Liver (tissue), 9 donors: ENCODE results near the gene LPP. TPM values are rescaled to one million over a fixed set of nuclear protein-coding genes. Genes with fewer than 3 reads are reported as not detected.

Experiments
- DNase-seq: peaks from one replicate; pipeline ENCODE4 v3.0.0-alpha.2; 2017; ENCODE audit warnings: low spot score
- H3K27ac ChIP-seq, 2 donors: one replicate each; pipeline ENCODE4 v1.7.0; 2013; ENCODE audit warnings: inconsistent platforms in 2 of 2, low read length in 2 of 2, control low read depth in 1 of 2, low read depth in 1 of 2, mild to moderate bottlenecking in 1 of 2
- H3K27me3 ChIP-seq, 4 donors: one replicate each; pipeline versions ENCODE4 v1.6.1 to v1.7.0; 2013; ENCODE audit warnings: low read length in 3 of 4, inconsistent platforms in 1 of 4, mild to moderate bottlenecking in 1 of 4, moderate library complexity in 1 of 4; ENCODE audit not compliant: control insufficient read depth in 4 of 4, insufficient read depth in 4 of 4
- H3K36me3 ChIP-seq, 4 donors: one replicate each; pipeline versions ENCODE4 v1.6.1 to v1.7.0; 2013; ENCODE audit warnings: low read length in 3 of 4, mild to moderate bottlenecking in 3 of 4, low read depth in 1 of 4, moderate library complexity in 1 of 4; ENCODE audit not compliant: control insufficient read depth in 4 of 4, insufficient read depth in 3 of 4
- H3K4me1 ChIP-seq, 4 donors: one replicate each; pipeline versions ENCODE4 v1.6.1 to v1.7.0; 2013; ENCODE audit warnings: low read length in 3 of 4, mild to moderate bottlenecking in 3 of 4, moderate library complexity in 1 of 4; ENCODE audit not compliant: control insufficient read depth in 4 of 4, insufficient read depth in 4 of 4
- H3K4me3 ChIP-seq, 3 donors: one replicate each; pipeline versions ENCODE4 v1.6.1 to v1.7.0; 2013; ENCODE audit warnings: low read length in 3 of 3, control low read depth in 1 of 3, low read depth in 1 of 3, mild to moderate bottlenecking in 1 of 3
- H3K9ac ChIP-seq, 2 donors: one replicate each; pipeline ENCODE4 v1.7.0; 2013; ENCODE audit warnings: low read length in 2 of 2, mild to moderate bottlenecking in 2 of 2, moderate library complexity in 2 of 2, control low read depth in 1 of 2, low read depth in 1 of 2
- H3K9me3 ChIP-seq, 4 donors: one replicate each; pipeline versions ENCODE4 v1.6.1 to v1.7.0; 2013; ENCODE audit warnings: low read length in 3 of 4; ENCODE audit not compliant: control insufficient read depth in 4 of 4
- EGR1 ChIP-seq, 2 donors: IDR thresholded peaks; 2 replicates each; pipeline ENCODE4 v1.6.1; 2016 to 2018; ENCODE audit warnings: antibody characterized with exemption in 2 of 2, low read depth in 2 of 2
- FOXA1 ChIP-seq: IDR thresholded peaks from 2 replicates; pipeline ENCODE4 v1.6.1; 2016; ENCODE audit warnings: antibody characterized with exemption
- FOXA2 ChIP-seq: IDR thresholded peaks from 2 replicates; pipeline ENCODE4 v1.6.1; 2016; ENCODE audit warnings: antibody characterized with exemption
- GABPA ChIP-seq, 2 donors: IDR thresholded peaks in 1 of 2; conservative IDR thresholded peaks in 1 of 2; 2 replicates each; pipeline ENCODE4 v1.6.1; 2016; ENCODE audit warnings: antibody characterized with exemption in 2 of 2, mild to moderate bottlenecking in 1 of 2, moderate library complexity in 1 of 2
- HNF4A ChIP-seq, 2 donors: conservative IDR thresholded peaks; 2 replicates each; pipeline ENCODE4 v1.6.1; 2016; ENCODE audit warnings: antibody characterized with exemption in 2 of 2, mild to moderate bottlenecking in 2 of 2
- HNF4G ChIP-seq: IDR thresholded peaks from 2 replicates; pipeline ENCODE4 v1.6.1; 2016; ENCODE audit warnings: antibody characterized with exemption
- JUND ChIP-seq, 2 donors: IDR thresholded peaks; 2 replicates each; pipeline ENCODE4 v1.6.1; 2016; ENCODE audit warnings: antibody characterized with exemption in 2 of 2
- MAX ChIP-seq: IDR thresholded peaks from 2 replicates; pipeline ENCODE4 v1.6.1; 2016; ENCODE audit warnings: antibody characterized with exemption
- NR2F2 ChIP-seq: IDR thresholded peaks from 2 replicates; pipeline ENCODE4 v1.6.1; 2016; ENCODE audit warnings: antibody characterized with exemption
- RAD21 ChIP-seq, 2 donors: IDR thresholded peaks; 2 replicates each; pipeline ENCODE4 v1.6.1; 2016; ENCODE audit warnings: antibody characterized with exemption in 2 of 2, mild to moderate bottlenecking in 2 of 2
- RXRA ChIP-seq, 2 donors: IDR thresholded peaks; 2 replicates each; pipeline ENCODE4 v1.6.1; 2017 to 2018; ENCODE audit warnings: antibody characterized with exemption in 2 of 2, mild to moderate bottlenecking in 1 of 2
- SP1 ChIP-seq: IDR thresholded peaks from 2 replicates; pipeline ENCODE4 v1.6.1; 2018; ENCODE audit warnings: antibody characterized with exemption, mild to moderate bottlenecking
- TAF1 ChIP-seq: conservative IDR thresholded peaks from 2 replicates; pipeline ENCODE4 v1.6.1; 2016; ENCODE audit warnings: antibody characterized with exemption, mild to moderate bottlenecking
- YY1 ChIP-seq: IDR thresholded peaks from 2 replicates; pipeline ENCODE4 v1.6.1; 2016; ENCODE audit warnings: antibody characterized with exemption, mild to moderate bottlenecking
- ZBTB33 ChIP-seq: IDR thresholded peaks from 2 replicates; pipeline ENCODE4 v1.6.1; 2016; ENCODE audit warnings: antibody characterized with exemption
- WGBS: extraction: QIAGEN DNeasy Blood & Tissue Kit; methylation state at CpG from one replicate; pipeline ENCODE4 v1.1.7; 2013; 5-methylcytosine and 5-hydroxymethylcytosine counted together
- polyA plus RNA-seq, 2 donors: library from polyadenylated mRNA; stranded (reverse) in 1 of 2; unstranded in 1 of 2; fragments of 200-250 nt in 1 of 2; fragments of >200 nt in 1 of 2; fragmentation: Nextera tagmentation in 1 of 2; extraction: Ambion mirVana in 1 of 2; gene quantifications; one replicate each; pipeline versions ENCODE4 v1.2.1 to v1.2.3, GENCODE V29; 2013 to 2015
- total RNA-seq, 2 donors: library from RNA; depleted of rRNA; stranded (reverse); fragments of >200 nt; gene quantifications; one replicate each; pipeline ENCODE4 v1.2.3, GENCODE V29; 2014
- TF ChIP-seq, protein P1 (sequence below): IDR thresholded peaks from 2 replicates; pipeline ENCODE4 v1.6.1; 2016; ENCODE audit warnings: antibody characterized with exemption, mild to moderate bottlenecking
- TF ChIP-seq, protein P2 (sequence below): fragments of 150-350 bp; IDR thresholded peaks from 2 replicates; pipeline ENCODE4 v1.5.1; 2017; ENCODE audit warnings: improper control_type of control experiment, low read depth, low read length; ENCODE audit not compliant: missing input control
- TF ChIP-seq, protein P3 (sequence below): IDR thresholded peaks from 2 replicates; pipeline ENCODE4 v1.6.1; 2016; ENCODE audit warnings: antibody characterized with exemption
- donor health status: healthy.
- donor health status: healthy.
- donor health status: healthy.
- donor health status: healthy.
- donor health status: healthy.

LPP gene
- total and polyA plus RNA-seq, 4 donors = 3.3 to 53.7 (median 28.2) TPM

GRCh38 chr3:188721990-188722389 lies 568.0 kb downstream of the LPP start (continued):
- no peak for TF ChIP-seq GABPA (IDR thresholded peaks at IDR 0.05 in 1 of 2, conservative IDR thresholded peaks at IDR 0.05 in 1 of 2)
- no peak for TF ChIP-seq RAD21 (IDR thresholded peaks at IDR 0.05)
- no peak for TF ChIP-seq TAF1
- no peak for TF ChIP-seq ZBTB33
- no peak for TF ChIP-seq HNF4G

GRCh38 chr3:188722963-188723362 lies 569.0 kb downstream of the LPP start:
- H3K4me1 ChIP-seq = peaks cover 15 to 40% (median 24%) of the 10 kb centered on the region in 4 donors
- TF ChIP-seq SP1 (no peak), TAF1 (no peak), RAD21 (IDR thresholded peaks at IDR 0.05) (no peak), RXRA (IDR thresholded peaks at IDR 0.05) (no peak), HNF4G (no peak), YY1 (no peak), EGR1 (IDR thresholded peaks at IDR 0.05; ENCODE audit: low read depth in 2 of 2) (no peak), HNF4A (conservative IDR thresholded peaks at IDR 0.05) (no peak), NR2F2 (no peak), MAX (no peak), JUND (IDR thresholded peaks at IDR 0.05) (no peak), GABPA (IDR thresholded peaks at IDR 0.05 in 1 of 2, conservative IDR thresholded peaks at IDR 0.05 in 1 of 2) (no peak), FOXA2 (no peak), FOXA1 (no peak), ZBTB33 (no peak)
- TF ChIP-seq, protein P1, sequence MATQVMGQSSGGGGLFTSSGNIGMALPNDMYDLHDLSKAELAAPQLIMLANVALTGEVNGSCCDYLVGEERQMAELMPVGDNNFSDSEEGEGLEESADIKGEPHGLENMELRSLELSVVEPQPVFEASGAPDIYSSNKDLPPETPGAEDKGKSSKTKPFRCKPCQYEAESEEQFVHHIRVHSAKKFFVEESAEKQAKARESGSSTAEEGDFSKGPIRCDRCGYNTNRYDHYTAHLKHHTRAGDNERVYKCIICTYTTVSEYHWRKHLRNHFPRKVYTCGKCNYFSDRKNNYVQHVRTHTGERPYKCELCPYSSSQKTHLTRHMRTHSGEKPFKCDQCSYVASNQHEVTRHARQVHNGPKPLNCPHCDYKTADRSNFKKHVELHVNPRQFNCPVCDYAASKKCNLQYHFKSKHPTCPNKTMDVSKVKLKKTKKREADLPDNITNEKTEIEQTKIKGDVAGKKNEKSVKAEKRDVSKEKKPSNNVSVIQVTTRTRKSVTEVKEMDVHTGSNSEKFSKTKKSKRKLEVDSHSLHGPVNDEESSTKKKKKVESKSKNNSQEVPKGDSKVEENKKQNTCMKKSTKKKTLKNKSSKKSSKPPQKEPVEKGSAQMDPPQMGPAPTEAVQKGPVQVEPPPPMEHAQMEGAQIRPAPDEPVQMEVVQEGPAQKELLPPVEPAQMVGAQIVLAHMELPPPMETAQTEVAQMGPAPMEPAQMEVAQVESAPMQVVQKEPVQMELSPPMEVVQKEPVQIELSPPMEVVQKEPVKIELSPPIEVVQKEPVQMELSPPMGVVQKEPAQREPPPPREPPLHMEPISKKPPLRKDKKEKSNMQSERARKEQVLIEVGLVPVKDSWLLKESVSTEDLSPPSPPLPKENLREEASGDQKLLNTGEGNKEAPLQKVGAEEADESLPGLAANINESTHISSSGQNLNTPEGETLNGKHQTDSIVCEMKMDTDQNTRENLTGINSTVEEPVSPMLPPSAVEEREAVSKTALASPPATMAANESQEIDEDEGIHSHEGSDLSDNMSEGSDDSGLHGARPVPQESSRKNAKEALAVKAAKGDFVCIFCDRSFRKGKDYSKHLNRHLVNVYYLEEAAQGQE = no peak
- TF ChIP-seq, protein P2, sequence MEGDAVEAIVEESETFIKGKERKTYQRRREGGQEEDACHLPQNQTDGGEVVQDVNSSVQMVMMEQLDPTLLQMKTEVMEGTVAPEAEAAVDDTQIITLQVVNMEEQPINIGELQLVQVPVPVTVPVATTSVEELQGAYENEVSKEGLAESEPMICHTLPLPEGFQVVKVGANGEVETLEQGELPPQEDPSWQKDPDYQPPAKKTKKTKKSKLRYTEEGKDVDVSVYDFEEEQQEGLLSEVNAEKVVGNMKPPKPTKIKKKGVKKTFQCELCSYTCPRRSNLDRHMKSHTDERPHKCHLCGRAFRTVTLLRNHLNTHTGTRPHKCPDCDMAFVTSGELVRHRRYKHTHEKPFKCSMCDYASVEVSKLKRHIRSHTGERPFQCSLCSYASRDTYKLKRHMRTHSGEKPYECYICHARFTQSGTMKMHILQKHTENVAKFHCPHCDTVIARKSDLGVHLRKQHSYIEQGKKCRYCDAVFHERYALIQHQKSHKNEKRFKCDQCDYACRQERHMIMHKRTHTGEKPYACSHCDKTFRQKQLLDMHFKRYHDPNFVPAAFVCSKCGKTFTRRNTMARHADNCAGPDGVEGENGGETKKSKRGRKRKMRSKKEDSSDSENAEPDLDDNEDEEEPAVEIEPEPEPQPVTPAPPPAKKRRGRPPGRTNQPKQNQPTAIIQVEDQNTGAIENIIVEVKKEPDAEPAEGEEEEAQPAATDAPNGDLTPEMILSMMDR = no peak
- TF ChIP-seq, protein P3, sequence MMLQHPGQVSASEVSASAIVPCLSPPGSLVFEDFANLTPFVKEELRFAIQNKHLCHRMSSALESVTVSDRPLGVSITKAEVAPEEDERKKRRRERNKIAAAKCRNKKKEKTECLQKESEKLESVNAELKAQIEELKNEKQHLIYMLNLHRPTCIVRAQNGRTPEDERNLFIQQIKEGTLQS = no peak
- H3K9me3 ChIP-seq = no peaks in the 10 kb centered on the region
- H3K9ac ChIP-seq = no peak overlapping the region
- no peak for DNase-seq
- H3K27ac ChIP-seq = no peak overlapping the region
- no peaks in the 10 kb centered on the region for H3K27me3 ChIP-seq
- 66% methylated on average over 3 of the region's 3 CpGs for WGBS
- no peak overlapping the region for H3K4me3 ChIP-seq
- H3K36me3 ChIP-seq = peaks cover 0 to 1% (median 0%) of the 10 kb centered on the region in 4 donors
